DND-41 (cell line): ENCODE measurements around the gene RBFOX1.

ENCODE experiments used
- EZH2 ChIP-seq: IDR thresholded peaks from 3 replicates; pipeline ENCODE4 v1.6.1; 2012; ENCODE audit warnings: borderline replicate concordance, low read depth, mild to moderate bottlenecking, moderate library complexity, low read length, inconsistent platforms; ENCODE audit not compliant: severe bottlenecking
- TF ChIP-seq, protein P1 (sequence below): IDR thresholded peaks from 2 replicates; pipeline ENCODE4 v1.5.1; 2012; ENCODE audit warnings: borderline replicate concordance, low read length, moderate library complexity, mild to moderate bottlenecking; ENCODE audit not compliant: poor library complexity, severe bottlenecking; ENCODE audit errors: extremely low read depth

DNA sequence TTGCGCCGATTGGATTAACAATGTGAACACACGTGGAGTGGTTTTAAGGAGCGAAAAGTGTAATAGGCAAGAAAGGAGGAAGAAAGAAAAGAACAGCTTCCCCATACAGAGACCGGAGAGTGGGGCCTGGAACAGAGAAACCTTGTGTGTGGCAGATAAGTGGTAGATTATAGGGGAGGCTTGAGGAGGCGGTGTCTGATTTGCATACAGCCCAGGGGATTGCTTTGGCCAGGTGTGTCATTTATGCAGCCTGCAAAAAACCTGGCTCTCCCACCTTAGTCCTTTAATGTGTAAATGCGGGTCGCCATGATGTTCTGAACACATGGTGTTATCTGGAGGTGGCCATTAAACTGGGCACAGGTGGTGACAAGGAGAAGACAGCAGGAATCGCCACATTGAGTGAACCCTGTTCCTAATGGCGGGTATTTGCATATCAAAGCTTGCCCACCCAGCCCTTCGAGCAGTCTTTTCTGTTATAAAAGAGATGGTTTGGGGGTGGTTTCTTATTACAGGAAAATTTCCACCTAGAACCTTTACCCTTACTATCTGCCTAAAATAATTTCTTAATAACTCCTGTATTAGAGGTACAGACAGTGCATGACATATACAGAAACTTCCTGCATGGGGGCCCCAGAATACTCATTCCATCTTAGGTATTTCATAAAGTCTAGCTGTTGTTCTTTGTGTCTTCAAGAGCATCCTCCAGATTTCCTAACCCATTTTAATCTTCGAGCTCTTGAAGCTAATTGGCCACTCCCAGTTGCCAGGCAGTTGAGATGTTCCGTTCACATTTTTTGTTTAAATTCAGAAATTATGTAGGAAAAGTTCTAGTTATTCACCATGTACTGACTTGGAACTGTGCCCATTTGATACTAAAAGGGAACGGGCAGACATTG lies 292.5 kb downstream of the RBFOX1 start:
- TF ChIP-seq, protein P1, sequence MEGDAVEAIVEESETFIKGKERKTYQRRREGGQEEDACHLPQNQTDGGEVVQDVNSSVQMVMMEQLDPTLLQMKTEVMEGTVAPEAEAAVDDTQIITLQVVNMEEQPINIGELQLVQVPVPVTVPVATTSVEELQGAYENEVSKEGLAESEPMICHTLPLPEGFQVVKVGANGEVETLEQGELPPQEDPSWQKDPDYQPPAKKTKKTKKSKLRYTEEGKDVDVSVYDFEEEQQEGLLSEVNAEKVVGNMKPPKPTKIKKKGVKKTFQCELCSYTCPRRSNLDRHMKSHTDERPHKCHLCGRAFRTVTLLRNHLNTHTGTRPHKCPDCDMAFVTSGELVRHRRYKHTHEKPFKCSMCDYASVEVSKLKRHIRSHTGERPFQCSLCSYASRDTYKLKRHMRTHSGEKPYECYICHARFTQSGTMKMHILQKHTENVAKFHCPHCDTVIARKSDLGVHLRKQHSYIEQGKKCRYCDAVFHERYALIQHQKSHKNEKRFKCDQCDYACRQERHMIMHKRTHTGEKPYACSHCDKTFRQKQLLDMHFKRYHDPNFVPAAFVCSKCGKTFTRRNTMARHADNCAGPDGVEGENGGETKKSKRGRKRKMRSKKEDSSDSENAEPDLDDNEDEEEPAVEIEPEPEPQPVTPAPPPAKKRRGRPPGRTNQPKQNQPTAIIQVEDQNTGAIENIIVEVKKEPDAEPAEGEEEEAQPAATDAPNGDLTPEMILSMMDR: no peak
- TF ChIP-seq EZH2: no peak
